Ishikawa (cell line): ENCODE measurements around the gene WNT10A.

Source experiments
- EGR1 ChIP-seq: IDR thresholded peaks from 2 replicates; pipeline ENCODE4 v1.6.1; 2012
- EP300 ChIP-seq: IDR thresholded peaks from 2 replicates; pipeline ENCODE4 v1.6.1; 2012; ENCODE audit warnings: borderline replicate concordance
- FOXM1 ChIP-seq: IDR thresholded peaks from 2 replicates; pipeline ENCODE4 v1.6.1; 2012; ENCODE audit warnings: low read depth, borderline replicate concordance
- RAD21 ChIP-seq: IDR thresholded peaks from 2 replicates; pipeline ENCODE4 v1.6.1; 2012; ENCODE audit warnings: low read depth
- YY1 ChIP-seq: IDR thresholded peaks from 2 replicates; pipeline ENCODE4 v1.6.1; 2012; ENCODE audit warnings: low read depth
- ZBTB7A ChIP-seq: IDR thresholded peaks from 2 replicates; pipeline ENCODE4 v1.6.1; 2012; ENCODE audit warnings: low read depth
- TF ChIP-seq, protein P1 (sequence below): IDR thresholded peaks from 2 replicates; pipeline ENCODE4 v1.6.1; 2012

DNA sequence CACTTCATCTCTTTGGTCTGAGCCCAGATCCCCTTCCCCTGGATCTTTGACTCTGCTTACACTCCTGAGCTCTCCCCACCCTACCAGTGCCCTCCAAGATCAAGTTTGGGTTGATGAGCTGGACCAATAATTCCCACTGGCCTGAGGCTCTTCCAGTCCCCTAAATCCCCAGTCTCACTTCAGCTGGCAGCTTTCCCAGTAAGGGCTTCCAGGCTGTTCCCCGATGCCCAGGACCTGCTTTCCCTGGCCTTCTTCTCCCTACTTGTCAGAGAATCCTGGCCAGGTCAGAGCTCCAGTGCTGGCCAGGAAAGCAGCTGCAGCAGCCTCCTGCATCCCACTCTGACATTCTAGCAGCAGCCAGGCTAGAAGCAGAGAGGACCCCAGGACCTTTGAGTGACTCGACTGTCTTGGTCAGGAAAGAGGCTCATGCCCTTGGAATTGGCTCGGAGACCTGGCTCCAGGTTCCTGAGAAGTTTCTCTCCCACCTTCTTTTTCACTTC lies 17.6 kb upstream of the WNT10A start:
- TF ChIP-seq ZBTB7A, result no peak
- TF ChIP-seq, protein P1, sequence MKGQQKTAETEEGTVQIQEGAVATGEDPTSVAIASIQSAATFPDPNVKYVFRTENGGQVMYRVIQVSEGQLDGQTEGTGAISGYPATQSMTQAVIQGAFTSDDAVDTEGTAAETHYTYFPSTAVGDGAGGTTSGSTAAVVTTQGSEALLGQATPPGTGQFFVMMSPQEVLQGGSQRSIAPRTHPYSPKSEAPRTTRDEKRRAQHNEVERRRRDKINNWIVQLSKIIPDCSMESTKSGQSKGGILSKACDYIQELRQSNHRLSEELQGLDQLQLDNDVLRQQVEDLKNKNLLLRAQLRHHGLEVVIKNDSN, result no peak
- no peak for TF ChIP-seq FOXM1
- no peak for TF ChIP-seq RAD21
- no peak for TF ChIP-seq EGR1
- TF ChIP-seq EP300, result no peak
- TF ChIP-seq YY1, result no peak
